Stimulated activated CD4-positive, alpha-beta T cell treated with anti-CD3 and anti-CD28 coated beads, Interleukin-1b, Interleukin-23, amount 100 ng/mL, for 4 hours (primary cell): Measurements from ENCODE around the gene DDX49.
"Not testable (repeated sequence)": the region's sequence is repeated elsewhere in the genome, so short reads cannot be mapped to it uniquely, and the experiment has no call there.

ENCODE experiments used
- DNase-seq, 2 donors: peaks; one replicate each; pipeline ENCODE4 v3.0.0-alpha.2; 2020; ENCODE audit warnings: low read depth in 2 of 2

DDX49 gene

GRCh38 chr19:18895824-18896341, 23.6 kb upstream of the DDX49 start, which contains the start of gene CERS1:
CERS1 (minus strand) TSS chr19:18896158; CDS start chr19:18896072, 86 bp downstream.
- no peak for DNase-seq

- no peak for DNase-seq
These were observed 23.1 kb upstream of the DDX49 start for GRCh38 chr19:18896421-18896841.

- DNase-seq: no peak
These were observed 22.2 kb upstream of the DDX49 start for GRCh38 chr19:18897094-18898029.

GRCh38 chr19:18898081-18898606, 21.4 kb upstream of the DDX49 start:
- no peak for DNase-seq

GRCh38 chr19:18898607-18899408, 20.7 kb upstream of the DDX49 start:
- no peak for DNase-seq

- DNase-seq: no peak
These were observed 19.6 kb upstream of the DDX49 start for GRCh38 chr19:18899624-18900560.

GRCh38 chr19:18900700-18901481, 18.6 kb upstream of the DDX49 start:
- no peak for DNase-seq

- DNase-seq: no peak
These were observed 18.0 kb upstream of the DDX49 start for GRCh38 chr19:18901491-18901890.

- not testable (repeated sequence) for DNase-seq
These were observed 17.0 kb upstream of the DDX49 start for GRCh38 chr19:18902519-18902918.

GRCh38 chr19:18903156-18904037, 16.1 kb upstream of the DDX49 start:
- no peak for DNase-seq

GRCh38 chr19:18904334-18905057, 15.0 kb upstream of the DDX49 start:
- DNase-seq: no peak

GRCh38 chr19:18905058-18905456, 14.5 kb upstream of the DDX49 start:
- DNase-seq: no peak

- DNase-seq: no peak
These were observed 13.8 kb upstream of the DDX49 start for GRCh38 chr19:18905513-18906236.

- DNase-seq: no peak
These were observed 12.7 kb upstream of the DDX49 start for GRCh38 chr19:18906605-18907519.

- DNase-seq: no peak
These were observed 10.4 kb upstream of the DDX49 start for GRCh38 chr19:18908917-18909619.

GRCh38 chr19:18910010-18910409, 9.5 kb upstream of the DDX49 start:
- DNase-seq: no peak
